Measurements from ENCODE around the gene CCNDBP1.

Gene CCNDBP1

DNA sequence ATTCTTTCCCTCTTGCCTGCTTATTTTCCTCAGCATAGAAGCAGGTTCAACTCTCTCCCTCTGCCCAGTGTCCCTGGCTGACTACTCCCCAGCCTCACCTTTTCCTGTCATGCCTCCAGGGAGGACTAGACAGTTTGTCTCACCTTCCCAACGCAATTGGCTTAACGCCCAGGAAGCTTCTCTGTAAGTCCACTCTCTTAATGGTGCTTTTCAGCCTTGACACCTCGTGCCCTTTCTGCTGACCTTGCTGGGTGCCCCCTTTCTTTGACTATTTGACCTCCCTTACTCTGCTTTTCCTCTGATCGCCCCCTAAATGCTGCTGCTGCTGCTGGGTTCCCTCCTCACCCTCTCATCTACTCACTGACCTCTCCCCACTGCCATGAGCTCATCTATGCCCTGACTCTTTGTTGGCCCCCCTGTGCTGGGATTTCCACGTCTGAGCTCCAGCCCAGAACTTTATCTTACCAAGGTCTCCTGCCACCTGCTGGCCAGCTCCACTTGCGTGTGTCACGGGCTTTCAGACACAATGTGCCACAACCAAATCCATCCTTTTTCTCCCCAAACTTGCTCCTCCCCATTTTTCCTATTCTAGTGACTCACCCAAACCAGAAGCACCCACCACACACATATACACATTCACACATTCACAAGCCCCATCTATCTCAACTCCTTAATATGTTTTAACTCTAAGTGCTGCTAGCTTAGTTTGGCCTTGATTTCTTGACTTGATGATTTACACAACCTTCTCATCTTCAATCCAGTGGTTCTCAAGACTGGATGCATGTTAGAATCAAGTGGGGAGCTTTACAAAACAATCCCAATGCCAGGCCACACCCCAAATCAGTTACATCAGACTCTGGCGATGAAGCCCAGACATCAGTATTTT, 19.1 kb downstream of the CCNDBP1 start:
- peaks cover 43% of the 10 kb centered on the region for H3K27me3 Mint-ChIP-seq (ENCODE audit: low read depth, poor library complexity)
- peak overlapping the region; percentile 24 for H3K27ac Mint-ChIP-seq
- H3K36me3 Mint-ChIP-seq (ENCODE audit: low read depth): no peaks in the 10 kb centered on the region
- TF ChIP-seq, protein P1, sequence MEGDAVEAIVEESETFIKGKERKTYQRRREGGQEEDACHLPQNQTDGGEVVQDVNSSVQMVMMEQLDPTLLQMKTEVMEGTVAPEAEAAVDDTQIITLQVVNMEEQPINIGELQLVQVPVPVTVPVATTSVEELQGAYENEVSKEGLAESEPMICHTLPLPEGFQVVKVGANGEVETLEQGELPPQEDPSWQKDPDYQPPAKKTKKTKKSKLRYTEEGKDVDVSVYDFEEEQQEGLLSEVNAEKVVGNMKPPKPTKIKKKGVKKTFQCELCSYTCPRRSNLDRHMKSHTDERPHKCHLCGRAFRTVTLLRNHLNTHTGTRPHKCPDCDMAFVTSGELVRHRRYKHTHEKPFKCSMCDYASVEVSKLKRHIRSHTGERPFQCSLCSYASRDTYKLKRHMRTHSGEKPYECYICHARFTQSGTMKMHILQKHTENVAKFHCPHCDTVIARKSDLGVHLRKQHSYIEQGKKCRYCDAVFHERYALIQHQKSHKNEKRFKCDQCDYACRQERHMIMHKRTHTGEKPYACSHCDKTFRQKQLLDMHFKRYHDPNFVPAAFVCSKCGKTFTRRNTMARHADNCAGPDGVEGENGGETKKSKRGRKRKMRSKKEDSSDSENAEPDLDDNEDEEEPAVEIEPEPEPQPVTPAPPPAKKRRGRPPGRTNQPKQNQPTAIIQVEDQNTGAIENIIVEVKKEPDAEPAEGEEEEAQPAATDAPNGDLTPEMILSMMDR (IDR thresholded peaks at IDR 0.05): peak; percentile 44
- H3K4me1 Mint-ChIP-seq: peaks cover 7% of the 10 kb centered on the region
- no peaks in the 10 kb centered on the region for H3K9me3 Mint-ChIP-seq
- no peak overlapping the region for H3K4me3 Mint-ChIP-seq
- peak; percentile 45 for DNase-seq

DNA sequence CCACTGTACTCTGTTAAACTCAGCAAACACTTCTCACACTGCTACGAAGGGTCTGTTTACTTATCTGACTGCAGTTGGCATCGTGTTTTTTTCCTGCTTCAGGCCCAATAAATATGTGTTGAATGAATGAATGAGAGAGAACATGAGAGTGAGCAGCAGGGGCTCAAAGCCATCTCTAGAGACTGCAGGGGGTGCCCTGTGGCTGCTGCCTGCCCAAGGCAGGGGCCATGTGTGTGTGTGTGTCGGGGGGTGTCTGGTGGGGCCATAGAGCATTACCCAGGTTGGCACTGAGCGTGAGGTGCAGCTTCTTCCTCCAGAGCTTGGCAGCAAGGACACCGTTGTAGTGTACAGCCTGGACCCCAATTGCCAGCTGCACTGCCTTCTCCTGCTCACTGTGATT, 20.9 kb downstream of the CCNDBP1 start:
- H3K4me3 Mint-ChIP-seq: no peak overlapping the region
- H3K36me3 Mint-ChIP-seq (ENCODE audit: low read depth): no peaks in the 10 kb centered on the region
- H3K9me3 Mint-ChIP-seq: no peaks in the 10 kb centered on the region
- no peak overlapping the region for H3K27ac Mint-ChIP-seq
- DNase-seq: no peak
- H3K27me3 Mint-ChIP-seq (ENCODE audit: low read depth, poor library complexity): peaks cover 50% of the 10 kb centered on the region
- H3K4me1 Mint-ChIP-seq: peaks cover 7% of the 10 kb centered on the region
- TF ChIP-seq, protein P1 (IDR thresholded peaks at IDR 0.05): no peak

DNA sequence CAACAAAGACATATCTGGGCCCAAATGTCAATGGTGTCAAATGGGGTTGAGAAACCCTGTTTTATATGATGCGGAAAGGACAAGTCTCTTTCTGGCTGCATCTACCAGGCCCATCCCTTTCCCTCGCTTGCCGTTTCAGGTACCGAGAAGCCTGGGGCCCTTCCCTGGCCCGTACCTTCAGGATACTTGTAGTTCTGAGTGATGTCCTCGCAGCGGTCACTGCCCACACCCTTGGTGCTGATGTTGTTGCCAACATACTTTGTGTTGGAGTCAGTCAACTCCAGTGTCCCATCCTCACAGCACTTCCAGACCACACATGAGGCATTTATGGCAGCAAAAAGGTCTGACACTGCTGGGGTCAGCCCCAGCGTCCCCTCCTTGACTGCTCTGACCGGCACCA, 21.8 kb downstream of the CCNDBP1 start:
- DNase-seq: no peak
- TF ChIP-seq, protein P1 (IDR thresholded peaks at IDR 0.05): no peak
- Mint-ChIP-seq H3K27ac (no peak overlapping the region), H3K4me3 (no peak overlapping the region), H3K36me3 (ENCODE audit: low read depth) (no peaks in the 10 kb centered on the region), H3K9me3 (no peaks in the 10 kb centered on the region), H3K4me1 (peaks cover 7% of the 10 kb centered on the region), H3K27me3 (ENCODE audit: low read depth, poor library complexity) (peaks cover 50% of the 10 kb centered on the region)

DNA sequence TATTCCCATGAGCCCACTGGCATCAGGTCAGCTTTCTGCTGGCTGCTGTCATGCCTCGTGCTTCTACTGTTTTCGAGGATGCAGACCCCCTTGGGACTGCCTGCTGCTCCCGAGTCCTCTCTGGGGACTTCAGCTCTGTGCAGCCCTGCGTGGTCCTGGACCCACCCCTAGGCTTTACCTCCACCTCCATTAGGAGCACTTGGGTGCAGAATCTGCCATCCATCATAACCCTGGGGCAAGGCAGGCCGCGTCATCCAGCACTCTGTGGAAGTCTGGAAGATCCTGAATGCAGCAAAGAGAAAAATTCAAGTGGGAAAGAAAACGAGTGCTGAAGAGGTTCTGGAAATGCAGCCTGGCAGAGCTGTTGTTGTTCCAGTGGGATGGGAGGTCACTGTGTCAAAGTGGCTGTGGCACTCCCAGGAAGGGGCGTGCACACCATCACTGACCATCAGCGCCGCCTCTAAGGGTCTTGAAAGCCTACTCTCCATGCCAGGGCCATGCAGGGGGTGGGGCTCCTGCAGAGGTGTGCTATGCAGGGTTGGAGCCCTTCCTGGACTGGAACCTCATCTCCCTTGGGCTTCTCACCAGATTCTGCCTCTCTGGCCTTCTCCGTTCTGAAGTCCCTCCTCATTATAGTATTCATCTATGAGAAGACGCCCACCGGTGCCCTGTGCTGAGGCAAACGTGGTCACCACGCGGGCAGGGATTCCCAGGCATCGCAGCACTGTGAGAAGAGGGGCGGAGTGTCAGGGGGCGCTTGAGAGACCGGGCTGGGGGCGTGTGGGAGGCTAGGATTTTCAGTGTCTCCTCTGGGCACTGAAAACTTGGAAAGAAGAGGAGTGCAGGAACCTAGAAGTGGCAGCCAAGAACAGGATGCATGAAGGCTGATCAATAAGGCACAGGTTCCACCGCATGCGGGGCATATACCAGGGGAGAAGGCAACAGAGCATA, 23.1 kb downstream of the CCNDBP1 start:
- H3K4me1 Mint-ChIP-seq: peaks cover 7% of the 10 kb centered on the region
- no peaks in the 10 kb centered on the region for H3K9me3 Mint-ChIP-seq
- no peak overlapping the region for H3K4me3 Mint-ChIP-seq
- H3K27ac Mint-ChIP-seq: no peak overlapping the region
- TF ChIP-seq, protein P1 (IDR thresholded peaks at IDR 0.05): no peak
- peaks cover 45% of the 10 kb centered on the region for H3K27me3 Mint-ChIP-seq (ENCODE audit: low read depth, poor library complexity)
- no peaks in the 10 kb centered on the region for H3K36me3 Mint-ChIP-seq (ENCODE audit: low read depth)
- DNase-seq: no peak

DNA sequence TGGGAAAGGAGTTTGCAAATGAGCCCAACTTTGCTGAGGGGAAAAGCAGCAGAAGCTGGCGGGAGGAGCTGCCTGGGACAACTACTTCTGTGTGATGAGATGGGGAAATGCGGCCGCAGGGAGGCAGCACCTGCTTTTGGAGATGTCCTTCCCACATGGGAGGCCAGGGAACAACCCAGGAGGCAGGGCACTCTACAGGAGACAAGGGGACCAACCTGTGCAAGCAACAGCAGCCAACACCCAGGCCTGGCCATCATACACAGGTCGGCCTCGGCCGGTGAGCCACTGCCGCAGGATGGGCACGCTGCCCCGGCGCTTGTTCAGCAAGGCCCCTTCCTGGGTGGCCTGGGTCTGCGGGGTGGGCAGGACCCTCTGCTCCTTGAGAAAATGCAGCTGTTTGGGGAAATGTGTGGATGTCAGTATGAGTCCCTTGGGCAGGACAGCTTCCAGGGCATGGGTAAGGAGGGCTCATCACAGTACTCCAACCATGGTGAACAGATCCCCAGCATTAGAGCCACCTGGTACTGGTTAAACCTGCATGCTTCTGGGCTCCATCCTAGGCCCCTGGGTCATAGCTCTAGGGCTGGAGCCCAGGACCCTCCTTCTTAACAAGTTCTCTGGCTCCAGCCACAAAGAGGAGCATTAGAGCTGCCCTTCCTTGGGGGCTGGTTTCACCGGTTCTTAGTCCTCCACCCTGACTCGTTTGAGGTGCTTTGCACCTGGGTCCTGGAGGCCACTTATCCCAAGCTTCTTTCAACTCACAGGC, 24.0 kb downstream of the CCNDBP1 start:
- peaks cover 47% of the 10 kb centered on the region for H3K27me3 Mint-ChIP-seq (ENCODE audit: low read depth, poor library complexity)
- no peak overlapping the region for H3K4me3 Mint-ChIP-seq
- no peaks in the 10 kb centered on the region for H3K36me3 Mint-ChIP-seq (ENCODE audit: low read depth)
- peaks cover 9% of the 10 kb centered on the region for H3K4me1 Mint-ChIP-seq
- peak; percentile 25 for DNase-seq
- no peaks in the 10 kb centered on the region for H3K9me3 Mint-ChIP-seq
- TF ChIP-seq, protein P1 (IDR thresholded peaks at IDR 0.05): peak; percentile 13
- no peak overlapping the region for H3K27ac Mint-ChIP-seq

All from nephron progenitor cell (in vitro differentiated cells).